NT2/D1 (cell line): Measurements from ENCODE around the gene ARIH2.

Experiments
- SUZ12 ChIP-seq: IDR thresholded peaks from 2 replicates; pipeline ENCODE4 v1.6.1; 2011; ENCODE audit not compliant: insufficient read length, insufficient read depth; ENCODE audit errors: extremely low read depth
- YY1 ChIP-seq: IDR thresholded peaks from 2 replicates; pipeline ENCODE4 v1.6.1; 2011; ENCODE audit not compliant: insufficient read length, insufficient read depth

DNA sequence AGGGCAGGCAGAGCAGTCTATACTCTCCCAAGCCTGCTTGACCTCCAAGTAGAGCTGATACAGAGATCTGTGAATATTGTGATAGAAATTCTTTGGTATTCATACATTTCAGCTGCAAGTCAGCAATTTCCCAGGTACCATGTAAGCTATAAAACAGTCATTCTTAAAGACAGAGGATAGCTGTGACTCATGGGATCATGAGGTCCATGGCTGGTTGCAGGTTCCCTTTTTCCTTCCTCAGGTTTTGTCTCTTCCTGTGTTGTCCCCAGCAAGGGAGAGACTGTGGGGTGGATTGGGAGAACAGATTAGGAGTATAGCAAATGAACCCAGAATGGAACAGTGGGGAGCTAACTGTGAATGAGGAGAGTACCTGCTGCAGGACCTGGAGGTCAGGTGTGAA is 66.0 kb downstream of the ARIH2 start:
- TF ChIP-seq SUZ12 = no peak
- no peak for TF ChIP-seq YY1
